ENCODE measurements around the gene CCDC127.

Gene CCDC127

GRCh38 chr5:180286-180918 lies 37.6 kb downstream of the CCDC127 start:
- no peaks in the 10 kb centered on the region for H3K36me3 ChIP-seq (ENCODE audit: control insufficient read depth, insufficient read depth, low read length)
- H3K4me3 ChIP-seq (replicated peaks; ENCODE audit: low read depth, low read length), result no peak overlapping the region
- DNase-seq (ENCODE audit: extremely low read depth, insufficient read length), result no peak
- H3K27me3 ChIP-seq (replicated peaks; ENCODE audit: control insufficient read depth, insufficient read depth, low read length), result no peaks in the 10 kb centered on the region; the same call in 1 of the 2 replicates
- no peak for TF ChIP-seq CTCF (IDR thresholded peaks at IDR 0.05; ENCODE audit: insufficient read depth, low read length, poor library complexity, severe bottlenecking)

GRCh38 chr5:179401-179800 lies 38.6 kb downstream of the CCDC127 start:
- Histone ChIP-seq H3K36me3 (ENCODE audit: control insufficient read depth, insufficient read depth, low read length) (no peaks in the 10 kb centered on the region), H3K27me3 (replicated peaks; ENCODE audit: control insufficient read depth, insufficient read depth, low read length) (no peaks in the 10 kb centered on the region; the same call in 1 of the 2 replicates), H3K4me3 (replicated peaks; ENCODE audit: low read depth, low read length) (no peak overlapping the region)
- no peak for DNase-seq (ENCODE audit: extremely low read depth, insufficient read length)
- TF ChIP-seq CTCF (IDR thresholded peaks at IDR 0.05; ENCODE audit: insufficient read depth, low read length, poor library complexity, severe bottlenecking), result no peak

- H3K4me3 ChIP-seq (replicated peaks; ENCODE audit: low read depth, low read length), result no peak overlapping the region
- no peak for DNase-seq (ENCODE audit: extremely low read depth, insufficient read length)
- peaks cover 2% of the 10 kb centered on the region for H3K27me3 ChIP-seq (replicated peaks; ENCODE audit: control insufficient read depth, insufficient read depth, low read length)
- no peak for TF ChIP-seq CTCF (IDR thresholded peaks at IDR 0.05; ENCODE audit: insufficient read depth, low read length, poor library complexity, severe bottlenecking)
- no peaks in the 10 kb centered on the region for H3K36me3 ChIP-seq (ENCODE audit: control insufficient read depth, insufficient read depth, low read length)
Measured at GRCh38 chr5:178110-178509, 39.8 kb downstream of the CCDC127 start.

- no peak overlapping the region for H3K4me3 ChIP-seq (replicated peaks; ENCODE audit: low read depth, low read length)
- no peaks in the 10 kb centered on the region for H3K36me3 ChIP-seq (ENCODE audit: control insufficient read depth, insufficient read depth, low read length)
- DNase-seq (ENCODE audit: extremely low read depth, insufficient read length), result no peak
- no peak for TF ChIP-seq CTCF (IDR thresholded peaks at IDR 0.05; ENCODE audit: insufficient read depth, low read length, poor library complexity, severe bottlenecking)
- H3K27me3 ChIP-seq (replicated peaks; ENCODE audit: control insufficient read depth, insufficient read depth, low read length), result peaks cover 2% of the 10 kb centered on the region
Measured at GRCh38 chr5:176296-176823, 41.6 kb downstream of the CCDC127 start.

- Histone ChIP-seq H3K27me3 (replicated peaks; ENCODE audit: control insufficient read depth, insufficient read depth, low read length) (peaks cover 2% of the 10 kb centered on the region), H3K4me3 (replicated peaks; ENCODE audit: low read depth, low read length) (no peak overlapping the region), H3K36me3 (ENCODE audit: control insufficient read depth, insufficient read depth, low read length) (no peaks in the 10 kb centered on the region)
- DNase-seq (ENCODE audit: extremely low read depth, insufficient read length), result no peak
- TF ChIP-seq CTCF (IDR thresholded peaks at IDR 0.05; ENCODE audit: insufficient read depth, low read length, poor library complexity, severe bottlenecking), result no peak
Measured at GRCh38 chr5:174876-175465, 43.0 kb downstream of the CCDC127 start.

Data from GM06990 (cell line).